CD4-positive, alpha-beta T cell treated with Interleukin-1 beta for 1 hour (primary cell): ENCODE data around the gene SEPTIN2.
"Not testable (repeated sequence)": the region's sequence is repeated elsewhere in the genome, so short reads cannot be mapped to it uniquely, and the experiment has no call there.

Source experiments
- DNase-seq, 2 donors: peaks; one replicate each; pipeline ENCODE4 v3.0.0-alpha.2; 2020 to 2022

Gene SEPTIN2

GRCh38 chr2:241315093-241315878 lies 439 bp upstream of the SEPTIN2 start, which contains the start of gene HDLBP:
Gene HDLBP, minus strand, starts transcription at chr2:241315672. Its CDS starts 48,803 bp downstream, at chr2:241266869.
- peak; percentile 100 for DNase-seq

GRCh38 chr2:241316825-241317224 lies 1.1 kb downstream of the SEPTIN2 start:
- no peak for DNase-seq

- no peak for DNase-seq
Measured at GRCh38 chr2:241317391-241317790, 1.7 kb downstream of the SEPTIN2 start.

- DNase-seq: not testable (repeated sequence)
Measured at GRCh38 chr2:241318830-241319229, 3.1 kb downstream of the SEPTIN2 start.

GRCh38 chr2:241320394-241320793 lies 4.7 kb downstream of the SEPTIN2 start:
- DNase-seq: no peak

GRCh38 chr2:241321033-241321432 lies 5.3 kb downstream of the SEPTIN2 start:
- DNase-seq: no peak

- DNase-seq: no peak
Measured at GRCh38 chr2:241321886-241322285, 6.2 kb downstream of the SEPTIN2 start.

- DNase-seq: no peak
Measured at GRCh38 chr2:241323778-241324177, 8.1 kb downstream of the SEPTIN2 start.

- DNase-seq: no peak
Measured at GRCh38 chr2:241324775-241325174, 9.1 kb downstream of the SEPTIN2 start.

GRCh38 chr2:241325257-241325656 lies 9.5 kb downstream of the SEPTIN2 start:
- DNase-seq: no peak

GRCh38 chr2:241329669-241330615 lies 14.2 kb downstream of the SEPTIN2 start:
- no peak for DNase-seq

GRCh38 chr2:241330616-241330981 lies 14.9 kb downstream of the SEPTIN2 start:
- no peak for DNase-seq

GRCh38 chr2:241334813-241335212 lies 19.1 kb downstream of the SEPTIN2 start:
- DNase-seq: no peak

- DNase-seq: no peak
Measured at GRCh38 chr2:241339839-241340630, 24.3 kb downstream of the SEPTIN2 start.

GRCh38 chr2:241340631-241341163 lies 25.0 kb downstream of the SEPTIN2 start:
- no peak for DNase-seq

GRCh38 chr2:241344925-241345651 lies 29.4 kb downstream of the SEPTIN2 start:
- DNase-seq: no peak

GRCh38 chr2:241349941-241350340 lies 34.2 kb downstream of the SEPTIN2 start:
- no peak for DNase-seq

- DNase-seq: no peak
Measured at GRCh38 chr2:241350530-241350877, 34.8 kb downstream of the SEPTIN2 start.

- DNase-seq: no peak
Measured at GRCh38 chr2:241350878-241351639, 35.3 kb downstream of the SEPTIN2 start.

- DNase-seq: no peak
Measured at GRCh38 chr2:241351640-241352031, 35.9 kb downstream of the SEPTIN2 start.

- DNase-seq: no peak
Measured at GRCh38 chr2:241352227-241352626, 36.5 kb downstream of the SEPTIN2 start.
